HG02759 (cell line): ENCODE measurements around the gene ZNF182.
"Not testable (repeated sequence)": the region's sequence is repeated elsewhere in the genome, so short reads cannot be mapped to it uniquely, and the experiment has no call there.

Experiments
- ATAC-seq: cut with Tn5 transposase; IDR thresholded peaks from one replicate; pipeline ENCODE4 v1.9.1; 2021; ENCODE audit warnings: mild to moderate bottlenecking, moderate library complexity; ENCODE audit not compliant: unreplicated experiment

Gene ZNF182

GRCh38 chrX:48002319-48002718, 1.5 kb downstream of the ZNF182 start:
- no peak for ATAC-seq

GRCh38 chrX:48001260-48001659, 2.5 kb downstream of the ZNF182 start:
- no peak for ATAC-seq

GRCh38 chrX:47992669-47993068, 11.1 kb downstream of the ZNF182 start:
- no peak for ATAC-seq

GRCh38 chrX:47992095-47992380, 11.8 kb downstream of the ZNF182 start:
- ATAC-seq, result no peak

GRCh38 chrX:47991263-47992094, 12.3 kb downstream of the ZNF182 start:
- ATAC-seq, result no peak

GRCh38 chrX:47976254-47977151, 27.3 kb downstream of the ZNF182 start:
- ATAC-seq, result no peak

- no peak for ATAC-seq
These were observed 30.6 kb downstream of the ZNF182 start for GRCh38 chrX:47973235-47973634.

GRCh38 chrX:47965526-47965925, 38.3 kb downstream of the ZNF182 start:
- ATAC-seq, result not testable (repeated sequence)

GRCh38 chrX:47961830-47962229, 42.0 kb downstream of the ZNF182 start:
- not testable (repeated sequence) for ATAC-seq

- ATAC-seq, result no peak
These were observed 43.4 kb downstream of the ZNF182 start for GRCh38 chrX:47960406-47960805.

- ATAC-seq, result no peak
These were observed 44.9 kb downstream of the ZNF182 start for GRCh38 chrX:47958761-47959342.

GRCh38 chrX:47958206-47958605, 45.6 kb downstream of the ZNF182 start:
- ATAC-seq, result not testable (repeated sequence)

- ATAC-seq, result no peak
These were observed 47.8 kb downstream of the ZNF182 start for GRCh38 chrX:47956016-47956415.

GRCh38 chrX:47955295-47955694, 48.5 kb downstream of the ZNF182 start:
- ATAC-seq, result not testable (repeated sequence)

- no peak for ATAC-seq
These were observed 62.4 kb downstream of the ZNF182 start for GRCh38 chrX:47941423-47941822.

- ATAC-seq, result no peak
These were observed 63.3 kb downstream of the ZNF182 start for GRCh38 chrX:47940448-47940847.

GRCh38 chrX:47936940-47937317, 66.9 kb downstream of the ZNF182 start:
- no peak for ATAC-seq

GRCh38 chrX:47936224-47936939, 67.4 kb downstream of the ZNF182 start:
- ATAC-seq, result no peak

GRCh38 chrX:47933946-47934345, 69.8 kb downstream of the ZNF182 start:
- no peak for ATAC-seq

GRCh38 chrX:47931970-47932369, 71.8 kb downstream of the ZNF182 start:
- not testable (repeated sequence) for ATAC-seq

- no peak for ATAC-seq
These were observed 76.6 kb downstream of the ZNF182 start for GRCh38 chrX:47927212-47927611.
